HG02763 (cell line): ENCODE results near the gene DNAH11.
A peak's percentile ranks its signal among the peaks of the same experiment; 100 is the strongest.
"Not testable (repeated sequence)": the region's sequence is repeated elsewhere in the genome, so short reads cannot be mapped to it uniquely, and the experiment has no call there.

Experiments
- ATAC-seq: cut with Tn5 transposase; IDR thresholded peaks from one replicate; pipeline ENCODE4 v1.9.1; 2021; ENCODE audit warnings: mild to moderate bottlenecking, moderate library complexity; ENCODE audit not compliant: unreplicated experiment

The DNAH11 gene

DNA sequence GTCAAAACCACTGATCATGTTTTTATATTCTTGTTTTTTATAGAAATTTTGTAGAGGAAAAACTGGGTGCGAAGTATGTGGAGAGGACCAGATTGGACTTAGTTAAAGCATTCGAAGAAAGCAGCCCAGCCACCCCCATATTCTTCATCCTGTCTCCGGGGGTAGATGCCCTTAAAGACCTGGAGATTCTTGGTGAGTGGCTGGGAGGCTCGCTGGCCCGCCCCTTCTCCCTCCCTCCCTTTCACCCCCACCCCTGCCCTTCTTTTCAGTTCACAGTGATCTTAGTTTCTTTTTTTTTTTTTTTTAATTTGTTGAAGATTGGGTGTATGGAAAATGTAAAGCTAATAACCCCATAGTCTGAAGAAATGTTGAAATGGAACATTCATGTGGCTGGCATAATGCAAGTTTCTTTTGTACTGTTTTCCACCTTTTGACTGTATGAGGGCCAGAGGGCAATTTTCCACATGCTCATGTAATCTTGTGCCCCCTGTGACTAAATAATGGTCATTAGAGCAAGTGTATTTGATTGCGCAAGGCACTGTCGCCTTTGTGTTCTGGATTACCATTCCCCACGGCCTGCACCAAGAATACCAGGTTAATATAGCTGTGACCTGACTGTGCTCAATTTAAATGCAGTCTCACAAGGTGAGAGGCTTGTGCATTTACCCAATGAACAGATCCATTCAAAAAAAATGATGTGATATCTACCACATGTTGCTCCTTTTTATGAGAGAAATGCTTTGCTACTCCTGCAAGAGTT is 325.2 kb downstream of the DNAH11 start:
- no peak for ATAC-seq

GRCh38 chr7:21868576-21868850 is 325.7 kb downstream of the DNAH11 start:
- ATAC-seq, result no peak

DNA sequence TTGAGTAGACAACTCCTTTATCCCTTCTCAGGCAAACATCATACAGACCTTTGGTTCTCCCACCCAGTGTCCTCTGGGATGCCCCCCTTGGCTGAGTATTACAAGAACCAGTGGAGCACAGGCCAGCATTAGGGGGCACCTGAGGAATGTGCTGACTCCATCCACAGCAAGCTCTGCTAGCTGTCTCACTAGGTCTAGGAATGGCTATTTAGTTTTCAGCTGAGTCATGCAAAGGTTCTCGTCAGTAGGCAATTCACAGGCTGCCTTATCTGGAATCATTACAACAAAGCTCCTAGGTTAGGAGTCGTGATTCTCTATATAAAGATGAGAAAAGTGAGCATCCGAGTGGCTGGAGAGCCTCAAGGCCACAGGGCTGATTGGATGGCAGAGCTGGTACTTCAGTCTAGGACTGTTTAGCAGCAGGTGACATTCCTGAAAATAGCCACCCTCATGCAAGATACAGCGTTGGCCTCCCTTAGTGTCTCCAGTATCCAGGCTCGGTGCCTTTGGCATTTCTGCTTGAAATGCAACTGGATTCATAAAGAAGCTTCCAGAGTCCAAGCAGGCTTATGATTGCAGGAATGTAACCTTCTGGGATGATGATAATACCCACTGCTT is 327.1 kb downstream of the DNAH11 start:
- no peak for ATAC-seq

DNA sequence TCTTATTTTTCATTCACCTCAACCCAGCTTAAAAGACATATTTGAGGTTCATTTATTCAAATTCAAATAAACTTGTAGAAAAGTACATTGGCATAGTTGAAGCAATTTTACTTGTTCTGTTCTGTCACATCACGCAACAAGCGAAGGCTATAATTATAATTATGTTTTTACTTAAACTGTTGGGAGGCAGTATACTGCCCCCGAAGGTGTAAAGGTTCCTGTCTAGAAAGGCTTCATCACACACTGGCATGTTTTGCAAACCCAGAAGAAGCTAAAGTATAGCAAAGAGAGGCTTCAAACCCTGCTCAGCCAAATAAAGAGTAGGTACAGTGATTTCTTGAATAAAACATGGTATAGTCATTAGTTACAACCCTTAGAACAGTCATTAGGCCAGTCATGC is 340.2 kb downstream of the DNAH11 start:
- ATAC-seq, result no peak

DNA sequence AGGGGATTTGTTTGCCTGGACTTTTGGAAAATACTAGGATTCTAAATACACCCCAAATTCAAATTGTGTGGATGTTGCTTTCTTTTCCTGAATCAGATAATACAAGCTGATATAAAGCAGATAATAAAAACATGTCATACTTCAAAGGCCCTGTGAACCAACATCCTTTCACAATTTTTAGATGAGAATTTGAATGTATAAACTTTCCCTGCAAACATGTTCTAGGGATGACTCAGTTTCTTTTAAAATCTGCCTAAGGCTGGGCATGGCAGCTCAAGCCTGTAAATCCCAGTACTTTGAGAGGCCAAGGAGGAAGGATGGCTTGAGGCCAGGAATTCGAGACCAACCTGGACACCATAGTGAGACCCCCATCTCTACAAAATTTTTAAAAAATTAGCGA is 340.7 kb downstream of the DNAH11 start:
- not testable (repeated sequence) for ATAC-seq

GRCh38 chr7:21884496-21884895 is 341.7 kb downstream of the DNAH11 start:
- ATAC-seq, result no peak

DNA sequence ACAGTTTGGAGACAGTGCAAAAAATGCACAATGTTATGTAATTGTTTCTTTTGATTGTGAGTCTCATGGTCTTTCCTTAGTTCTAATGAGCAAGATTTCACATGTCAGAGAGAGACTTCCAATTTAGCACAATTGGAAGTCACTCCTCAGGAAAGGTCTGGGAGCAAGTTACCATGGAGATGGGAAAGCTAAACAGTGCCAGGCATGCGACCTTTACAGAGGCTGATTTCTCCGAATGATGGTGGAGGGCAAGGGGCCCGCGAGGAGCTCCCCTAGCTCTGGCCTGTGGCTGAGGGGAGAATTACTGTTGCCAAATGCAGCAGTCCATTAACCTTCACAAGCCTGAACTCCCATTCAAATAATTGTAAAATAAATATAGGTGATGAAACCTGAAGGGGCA is 343.6 kb downstream of the DNAH11 start:
- ATAC-seq, result no peak

DNA sequence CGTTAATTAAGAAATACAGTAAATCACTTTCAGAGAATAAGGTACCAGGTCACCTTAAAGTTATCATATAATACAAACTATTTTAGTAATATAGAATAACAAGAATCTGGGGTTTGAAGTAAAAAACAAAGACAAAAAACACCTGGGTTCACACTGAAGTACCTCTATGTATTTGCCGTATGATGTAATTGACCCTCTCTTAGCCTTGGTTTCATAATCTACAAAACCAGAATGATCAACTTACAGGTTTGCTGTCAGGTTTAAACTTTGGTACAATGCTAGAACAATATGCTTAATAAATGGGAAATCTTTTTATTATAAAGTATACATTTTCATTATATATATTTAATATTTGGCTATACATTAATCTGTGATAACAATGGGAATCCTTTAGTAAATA is 344.5 kb downstream of the DNAH11 start:
- no peak for ATAC-seq

GRCh38 chr7:21887779-21888178 is 344.9 kb downstream of the DNAH11 start:
- no peak for ATAC-seq

DNA sequence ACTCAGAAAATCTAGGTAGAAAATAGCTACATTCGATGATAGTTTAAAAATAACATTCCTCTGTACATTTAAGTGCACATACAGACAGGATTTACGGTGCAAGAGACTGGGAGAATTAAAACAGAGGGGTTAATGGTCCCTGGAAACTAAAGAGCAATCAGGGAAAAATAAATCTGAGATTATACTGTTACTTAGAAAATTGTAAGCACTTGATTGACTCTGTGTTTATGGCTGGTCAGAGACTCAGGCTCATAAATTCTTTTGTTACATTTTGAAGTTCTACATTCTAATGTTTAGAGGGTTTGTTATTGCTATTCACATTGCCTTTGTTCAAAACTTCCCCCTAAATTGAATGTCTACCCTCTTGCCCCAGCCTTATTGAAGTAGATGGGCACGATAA is 348.5 kb downstream of the DNAH11 start:
- no peak for ATAC-seq

GRCh38 chr7:21893401-21893800 is 350.6 kb downstream of the DNAH11 start:
- ATAC-seq, result no peak

- ATAC-seq, result peak; percentile 88
Observed at GRCh38 chr7:21898265-21898930, 355.6 kb downstream of the DNAH11 start.

- ATAC-seq, result no peak
Observed at GRCh38 chr7:21902240-21902639, 359.4 kb downstream of the DNAH11 start.

GRCh38 chr7:21903020-21903786 is 360.4 kb downstream of the DNAH11 start:
- ATAC-seq, result no peak

DNA sequence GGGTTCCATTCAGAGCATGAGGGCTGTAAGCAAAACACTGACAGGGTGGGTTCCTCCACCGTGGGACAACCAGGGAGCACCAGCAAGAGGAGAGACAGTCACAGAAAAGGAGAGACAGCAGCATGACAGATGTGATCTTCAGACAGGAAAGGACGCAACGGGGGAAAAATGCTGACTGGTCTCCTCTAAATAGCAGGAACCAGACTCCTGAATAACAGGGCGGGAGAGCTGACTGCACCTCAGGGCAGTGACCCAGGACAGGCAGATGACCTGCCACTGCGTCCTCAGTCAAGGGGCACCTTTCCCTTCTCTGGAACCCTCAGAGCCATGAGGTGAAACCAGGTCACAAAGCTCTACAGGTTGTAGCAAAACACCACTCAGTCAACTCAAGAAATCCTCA is 365.9 kb downstream of the DNAH11 start:
- ATAC-seq, result no peak

GRCh38 chr7:21910253-21910652 is 367.4 kb downstream of the DNAH11 start:
- ATAC-seq, result no peak

GRCh38 chr7:21911341-21911875 is 368.6 kb downstream of the DNAH11 start:
- no peak for ATAC-seq

GRCh38 chr7:21912305-21912704 is 369.5 kb downstream of the DNAH11 start:
- no peak for ATAC-seq

- no peak for ATAC-seq
Observed at GRCh38 chr7:21912931-21913780, 370.3 kb downstream of the DNAH11 start.

DNA sequence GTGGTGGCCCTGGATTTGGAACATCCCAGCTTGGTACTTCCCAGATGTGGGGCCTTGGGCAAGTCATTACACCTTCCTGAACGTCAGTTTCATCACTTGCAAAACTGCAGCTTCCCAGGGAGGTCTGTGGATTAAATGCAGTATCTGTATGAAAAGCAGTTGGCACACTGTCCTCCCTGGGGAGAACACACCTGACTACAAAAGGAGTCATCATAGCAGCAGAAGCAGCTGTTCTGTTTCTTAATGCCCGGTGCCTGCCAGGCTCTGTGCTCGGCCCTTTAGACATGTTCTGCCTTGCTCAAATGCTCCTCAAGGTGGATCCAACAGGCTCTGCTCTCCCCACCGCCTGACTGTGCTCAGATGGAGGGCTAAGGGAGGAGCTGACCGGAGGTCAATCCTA is 371.8 kb downstream of the DNAH11 start:
- ATAC-seq, result no peak
